ENCODE results near the gene STIM1.

The STIM1 gene

DNA sequence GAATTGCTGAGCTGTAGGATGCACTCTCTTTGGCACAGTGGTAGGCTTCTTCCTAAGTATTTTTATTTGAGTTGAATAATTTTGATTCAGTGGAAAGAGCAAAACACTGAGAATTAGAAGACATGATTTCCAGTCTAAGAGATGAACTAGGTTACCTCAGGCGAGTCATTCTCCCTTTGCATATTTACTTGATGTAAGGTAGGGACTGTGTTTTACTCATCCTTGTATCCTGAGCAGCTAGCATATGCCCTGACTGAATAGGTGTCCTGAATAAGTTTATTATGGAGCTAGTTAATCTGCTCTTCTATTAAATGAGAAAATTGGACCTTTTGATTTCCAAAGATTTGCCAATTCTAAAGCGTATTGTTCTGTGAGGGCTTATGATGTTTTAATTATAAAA, 50.7 kb downstream of the STIM1 start:
- no peaks in the 10 kb centered on the region for H3K9me3 ChIP-seq (ENCODE audit: insufficient read depth, low read length)
- no peak overlapping the region for H3K4me3 ChIP-seq (ENCODE audit: insufficient read length, low read depth)
- TF ChIP-seq ZNF274 (IDR thresholded peaks at IDR 0.05; ENCODE audit: low read depth, low read length) (no peak), YY1 (IDR thresholded peaks at IDR 0.05; ENCODE audit: insufficient read depth, insufficient read length) (no peak), SUZ12 (IDR thresholded peaks at IDR 0.05; ENCODE audit: extremely low read depth, insufficient read depth, insufficient read length) (no peak)
- no peaks in the 10 kb centered on the region for H3K27me3 ChIP-seq (ENCODE audit: insufficient read depth, insufficient read length)
- no peak overlapping the region for H3K9ac ChIP-seq (ENCODE audit: insufficient read length, low read depth)
- DNase-seq (ENCODE audit: low read depth, low spot score): no peak
- H3K4me1 ChIP-seq (ENCODE audit: insufficient read depth, insufficient read length): no peaks in the 10 kb centered on the region
- H3K36me3 ChIP-seq (ENCODE audit: insufficient read depth, insufficient read length, low read length): no peaks in the 10 kb centered on the region

DNA sequence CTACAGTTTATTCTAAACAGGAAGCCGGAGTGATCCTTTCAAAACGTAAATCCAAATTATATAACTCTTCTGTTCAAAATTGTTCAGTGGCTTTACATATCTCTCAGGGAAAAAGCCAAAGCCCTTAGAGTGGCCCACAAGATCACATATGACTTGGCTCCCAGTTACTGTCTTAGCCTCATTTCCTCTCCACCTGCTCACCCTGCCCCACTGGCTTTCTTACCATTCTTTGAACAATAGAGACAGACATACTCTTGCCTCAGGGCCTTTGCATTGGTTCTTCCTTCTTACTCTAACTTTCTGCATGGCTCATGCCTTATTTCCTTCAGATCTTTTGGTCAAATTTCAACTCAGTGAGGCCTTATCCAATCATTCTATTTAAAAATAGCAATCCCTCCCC, 52.1 kb downstream of the STIM1 start:
- no peaks in the 10 kb centered on the region for H3K27me3 ChIP-seq (ENCODE audit: insufficient read depth, insufficient read length)
- TF ChIP-seq ZNF274 (IDR thresholded peaks at IDR 0.05; ENCODE audit: low read depth, low read length) (no peak), YY1 (IDR thresholded peaks at IDR 0.05; ENCODE audit: insufficient read depth, insufficient read length) (no peak), SUZ12 (IDR thresholded peaks at IDR 0.05; ENCODE audit: extremely low read depth, insufficient read depth, insufficient read length) (no peak)
- no peak for DNase-seq (ENCODE audit: low read depth, low spot score)
- no peaks in the 10 kb centered on the region for H3K4me1 ChIP-seq (ENCODE audit: insufficient read depth, insufficient read length)
- H3K4me3 ChIP-seq (ENCODE audit: insufficient read length, low read depth): no peak overlapping the region
- no peaks in the 10 kb centered on the region for H3K36me3 ChIP-seq (ENCODE audit: insufficient read depth, insufficient read length, low read length)
- H3K9ac ChIP-seq (ENCODE audit: insufficient read length, low read depth): no peak overlapping the region
- H3K9me3 ChIP-seq (ENCODE audit: insufficient read depth, low read length): no peaks in the 10 kb centered on the region

DNA sequence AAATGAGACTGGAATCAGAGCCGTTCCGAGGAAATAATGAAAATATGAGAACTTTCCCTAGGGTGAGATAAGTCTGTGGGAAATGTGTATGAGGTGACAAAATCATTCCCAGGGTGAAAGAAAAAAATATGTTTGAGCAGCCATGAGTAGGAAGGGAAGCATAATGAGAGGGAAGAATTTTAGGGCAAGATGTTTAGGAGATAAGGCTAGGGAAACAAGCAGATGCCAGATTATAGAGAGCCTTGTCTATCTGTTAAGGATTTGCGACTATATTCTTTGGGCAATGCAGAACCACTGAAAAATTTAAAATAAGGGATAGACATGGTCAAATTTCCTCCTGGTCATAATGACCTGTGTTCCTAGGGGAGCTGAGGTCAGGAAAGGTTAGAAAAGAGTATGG, 54.4 kb downstream of the STIM1 start:
- Histone ChIP-seq H3K9me3 (ENCODE audit: insufficient read depth, low read length) (no peaks in the 10 kb centered on the region), H3K36me3 (ENCODE audit: insufficient read depth, insufficient read length, low read length) (no peaks in the 10 kb centered on the region), H3K4me3 (ENCODE audit: insufficient read length, low read depth) (no peak overlapping the region), H3K27me3 (ENCODE audit: insufficient read depth, insufficient read length) (no peaks in the 10 kb centered on the region), H3K9ac (ENCODE audit: insufficient read length, low read depth) (no peak overlapping the region), H3K4me1 (ENCODE audit: insufficient read depth, insufficient read length) (no peaks in the 10 kb centered on the region)
- DNase-seq (ENCODE audit: low read depth, low spot score): no peak
- no peak for TF ChIP-seq SUZ12 (IDR thresholded peaks at IDR 0.05; ENCODE audit: extremely low read depth, insufficient read depth, insufficient read length)
- no peak for TF ChIP-seq YY1 (IDR thresholded peaks at IDR 0.05; ENCODE audit: insufficient read depth, insufficient read length)
- TF ChIP-seq ZNF274 (IDR thresholded peaks at IDR 0.05; ENCODE audit: low read depth, low read length): no peak

DNA sequence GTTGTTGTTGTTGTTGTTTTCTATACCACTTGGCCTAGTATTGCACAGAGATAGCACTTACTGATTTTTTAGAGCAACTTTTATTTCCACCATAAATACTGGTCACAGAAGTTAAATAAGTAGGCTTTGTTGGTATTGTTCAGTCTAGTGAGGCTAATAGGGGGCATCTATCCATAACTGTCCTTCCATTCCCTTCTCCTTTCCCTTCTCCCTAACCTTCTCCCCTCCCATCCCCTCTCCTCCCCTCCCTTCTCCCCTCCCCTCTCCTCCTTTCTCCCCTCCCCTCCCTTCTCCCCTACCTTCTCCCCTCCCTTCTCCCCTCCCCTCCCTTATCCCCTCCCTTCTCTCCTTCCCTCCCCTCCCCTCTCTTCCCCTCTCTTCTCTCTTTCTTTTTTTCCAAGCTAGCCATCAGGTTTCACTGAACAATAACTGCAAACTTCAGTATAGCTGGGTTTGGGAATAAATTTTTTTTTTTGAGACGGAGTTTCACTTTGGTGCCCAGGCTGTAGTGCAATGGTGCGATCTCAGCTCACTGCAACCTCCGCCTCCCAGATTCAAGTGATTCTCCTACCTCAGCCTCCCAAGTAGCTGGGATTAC, 56.5 kb downstream of the STIM1 start:
- TF ChIP-seq SUZ12 (IDR thresholded peaks at IDR 0.05; ENCODE audit: extremely low read depth, insufficient read depth, insufficient read length): no peak
- TF ChIP-seq ZNF274 (IDR thresholded peaks at IDR 0.05; ENCODE audit: low read depth, low read length): no peak
- TF ChIP-seq YY1 (IDR thresholded peaks at IDR 0.05; ENCODE audit: insufficient read depth, insufficient read length): no peak
- Histone ChIP-seq H3K9ac (ENCODE audit: insufficient read length, low read depth) (no peak overlapping the region), H3K9me3 (ENCODE audit: insufficient read depth, low read length) (no peaks in the 10 kb centered on the region), H3K4me1 (ENCODE audit: insufficient read depth, insufficient read length) (no peaks in the 10 kb centered on the region), H3K27me3 (ENCODE audit: insufficient read depth, insufficient read length) (no peaks in the 10 kb centered on the region), H3K36me3 (ENCODE audit: insufficient read depth, insufficient read length, low read length) (no peaks in the 10 kb centered on the region), H3K4me3 (ENCODE audit: insufficient read length, low read depth) (no peak overlapping the region)
- DNase-seq (ENCODE audit: low read depth, low spot score): no peak

DNA sequence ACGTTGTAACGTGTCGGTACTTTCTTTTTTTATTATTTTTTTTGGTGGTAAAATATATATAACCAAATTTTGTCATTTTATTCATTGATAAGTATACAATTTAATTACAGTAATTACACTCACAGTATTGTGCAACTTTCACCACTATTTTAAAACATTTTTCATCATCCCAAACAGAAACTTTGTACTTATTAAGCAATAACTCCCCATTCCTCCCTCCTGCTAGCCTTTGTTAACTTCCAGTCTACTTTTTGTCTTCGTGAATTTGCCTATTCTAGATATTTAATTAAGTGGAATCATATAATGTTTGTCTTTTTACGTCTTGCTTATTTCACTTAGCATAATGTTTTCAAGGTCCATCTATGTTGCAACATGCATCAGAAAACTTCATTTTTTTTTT, 58.5 kb downstream of the STIM1 start:
- H3K9me3 ChIP-seq (ENCODE audit: insufficient read depth, low read length): no peaks in the 10 kb centered on the region
- H3K9ac ChIP-seq (ENCODE audit: insufficient read length, low read depth): no peak overlapping the region
- no peak for DNase-seq (ENCODE audit: low read depth, low spot score)
- no peaks in the 10 kb centered on the region for H3K36me3 ChIP-seq (ENCODE audit: insufficient read depth, insufficient read length, low read length)
- H3K4me3 ChIP-seq (ENCODE audit: insufficient read length, low read depth): no peak overlapping the region
- no peaks in the 10 kb centered on the region for H3K27me3 ChIP-seq (ENCODE audit: insufficient read depth, insufficient read length)
- TF ChIP-seq YY1 (IDR thresholded peaks at IDR 0.05; ENCODE audit: insufficient read depth, insufficient read length): no peak
- no peak for TF ChIP-seq ZNF274 (IDR thresholded peaks at IDR 0.05; ENCODE audit: low read depth, low read length)
- TF ChIP-seq SUZ12 (IDR thresholded peaks at IDR 0.05; ENCODE audit: extremely low read depth, insufficient read depth, insufficient read length): no peak
- no peaks in the 10 kb centered on the region for H3K4me1 ChIP-seq (ENCODE audit: insufficient read depth, insufficient read length)

DNA sequence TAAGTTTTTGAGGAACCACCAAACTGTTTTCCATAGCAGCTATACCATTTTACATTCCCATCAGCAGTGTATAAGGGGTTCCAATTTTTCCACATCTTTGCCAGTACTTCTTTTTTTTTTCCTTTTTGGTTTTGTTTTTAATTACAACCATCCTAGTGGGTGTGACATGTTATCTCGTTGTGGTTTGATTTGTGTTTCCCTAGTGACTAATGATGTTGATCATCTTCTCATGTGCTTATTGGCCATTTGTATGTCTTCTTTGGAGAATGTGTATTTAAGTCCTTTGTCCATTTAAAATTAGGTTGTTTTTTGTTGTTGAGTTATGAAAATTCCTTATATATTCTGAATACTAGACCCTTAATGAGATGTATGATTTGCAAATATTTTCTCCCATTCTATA, 59.3 kb downstream of the STIM1 start:
- TF ChIP-seq ZNF274 (IDR thresholded peaks at IDR 0.05; ENCODE audit: low read depth, low read length): no peak
- no peak for TF ChIP-seq YY1 (IDR thresholded peaks at IDR 0.05; ENCODE audit: insufficient read depth, insufficient read length)
- no peak for TF ChIP-seq SUZ12 (IDR thresholded peaks at IDR 0.05; ENCODE audit: extremely low read depth, insufficient read depth, insufficient read length)
- no peaks in the 10 kb centered on the region for H3K27me3 ChIP-seq (ENCODE audit: insufficient read depth, insufficient read length)
- H3K36me3 ChIP-seq (ENCODE audit: insufficient read depth, insufficient read length, low read length): no peaks in the 10 kb centered on the region
- H3K4me3 ChIP-seq (ENCODE audit: insufficient read length, low read depth): no peak overlapping the region
- no peaks in the 10 kb centered on the region for H3K4me1 ChIP-seq (ENCODE audit: insufficient read depth, insufficient read length)
- no peaks in the 10 kb centered on the region for H3K9me3 ChIP-seq (ENCODE audit: insufficient read depth, low read length)
- DNase-seq (ENCODE audit: low read depth, low spot score): no peak
- H3K9ac ChIP-seq (ENCODE audit: insufficient read length, low read depth): no peak overlapping the region

DNA sequence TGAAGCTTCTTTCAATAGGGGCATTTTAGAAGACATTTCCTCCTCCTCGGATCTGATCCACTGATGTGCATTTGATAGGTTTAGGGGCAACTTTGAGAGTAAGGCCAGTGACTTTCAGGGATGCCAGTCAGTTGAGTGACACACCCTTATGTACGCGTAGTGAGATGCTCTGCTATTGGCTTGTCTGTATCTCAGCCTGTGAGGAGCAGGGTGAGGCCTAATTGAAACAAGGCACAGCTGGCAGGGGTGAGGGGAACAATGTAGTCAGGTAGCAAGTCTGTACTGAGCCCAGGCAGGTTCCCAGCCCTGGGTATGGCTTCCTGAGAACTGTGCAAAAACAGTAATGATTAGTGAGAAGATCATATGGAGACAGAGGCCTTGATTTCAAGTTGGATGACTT, 61.5 kb downstream of the STIM1 start:
- Histone ChIP-seq H3K27me3 (ENCODE audit: insufficient read depth, insufficient read length) (no peaks in the 10 kb centered on the region), H3K9ac (ENCODE audit: insufficient read length, low read depth) (no peak overlapping the region), H3K36me3 (ENCODE audit: insufficient read depth, insufficient read length, low read length) (no peaks in the 10 kb centered on the region), H3K4me3 (ENCODE audit: insufficient read length, low read depth) (no peak overlapping the region), H3K9me3 (ENCODE audit: insufficient read depth, low read length) (no peaks in the 10 kb centered on the region), H3K4me1 (ENCODE audit: insufficient read depth, insufficient read length) (no peaks in the 10 kb centered on the region)
- DNase-seq (ENCODE audit: low read depth, low spot score): no peak
- no peak for TF ChIP-seq YY1 (IDR thresholded peaks at IDR 0.05; ENCODE audit: insufficient read depth, insufficient read length)
- no peak for TF ChIP-seq SUZ12 (IDR thresholded peaks at IDR 0.05; ENCODE audit: extremely low read depth, insufficient read depth, insufficient read length)
- no peak for TF ChIP-seq ZNF274 (IDR thresholded peaks at IDR 0.05; ENCODE audit: low read depth, low read length)
